ENCODE data around the gene VSIG2. TPM values are rescaled to one million over a fixed set of nuclear protein-coding genes. Genes with fewer than 3 reads are reported as not detected.

VSIG2 gene
- total RNA-seq (10 to 100 TPM in 1 of 7 donors, 1 to 10 TPM in 3, under 1 TPM in 2, not detected in 1; 0.38 to 27.1 (median 1.8) TPM), polyA plus RNA-seq (under 1 TPM; 0.30 to 0.48 TPM)
- long read RNA-seq, donor 1, partial matches to known transcripts, result 0 of 3 reads
- long read RNA-seq, donor 1, other reads (novel, unspliced or antisense), result 2 of 3 reads
- long read RNA-seq, donor 2, partial matches to known transcripts, result 0 of 1 reads
- long read RNA-seq, donor 2, other reads (novel, unspliced or antisense), result 0 of 1 reads
- long read RNA-seq, donor 3, partial matches to known transcripts, result 1 of 5 reads
- long read RNA-seq, donor 3, other reads (novel, unspliced or antisense), result 2 of 5 reads

- TF ChIP-seq CTCF (IDR thresholded peaks at IDR 0.05) (no peak), POLR2A (IDR thresholded peaks at IDR 0.05) (no peak), EP300 (IDR thresholded peaks at IDR 0.05) (no peak)
- no peak for DNase-seq
- Histone ChIP-seq H3K4me3 (peak within 1 kb of the TSS; percentile 1), H3K9me3 (no peaks in the 10 kb centered on the region), H3K36me3 (no peaks in the 10 kb centered on the region), H3K27ac (no peak within 1 kb of the TSS), H3K4me1 (ENCODE audit: insufficient read depth) (peaks cover 4% of the 10 kb centered on the region), H3K27me3 (no peaks in the 10 kb centered on the region)
- intact Hi-C loops (cut with DNase I), result no loop called here
- 9 to 27% (median 10%) methylated on average over 33 to 42 of the region's 42 CpGs for WGBS, 3 donors
Observed at GRCh38 chr11:124751741-124752470, at the start of gene VSIG2. Gene VSIG2, minus strand, starts transcription at chr11:124752255. Its CDS starts 118 bp downstream, at chr11:124752137.

GRCh38 chr11:124801014-124801413 lies 49.0 kb upstream of the VSIG2 start:
- WGBS, 3 donors, result 1 to 2% (median 2%) methylated on average over 8 of the region's 8 CpGs
- DNase-seq, result no peak
- Histone ChIP-seq H3K4me3 (peak overlapping the region; percentile 98), H3K27ac (peak overlapping the region in 1 of 2 donors; percentile 99), H3K9me3 (no peaks in the 10 kb centered on the region), H3K4me1 (ENCODE audit: insufficient read depth) (peaks cover 8% of the 10 kb centered on the region), H3K36me3 (no peaks in the 10 kb centered on the region), H3K27me3 (no peaks in the 10 kb centered on the region)
- TF ChIP-seq POLR2A (IDR thresholded peaks at IDR 0.05), result no peak
- no peak for TF ChIP-seq EP300 (IDR thresholded peaks at IDR 0.05)
- TF ChIP-seq CTCF (IDR thresholded peaks at IDR 0.05), result no peak
- intact Hi-C loops (cut with DNase I), result no loop called here

GRCh38 chr11:124800226-124800929 lies 48.3 kb upstream of the VSIG2 start, which contains the start of gene MSANTD2:
Gene MSANTD2, minus strand, starts transcription at chr11:124800406. Its CDS starts 26 bp downstream, at chr11:124800380.
- peak; percentile 78 to 89 (median 85) for DNase-seq
- no peaks in the 10 kb centered on the region for H3K27me3 ChIP-seq
- H3K27ac ChIP-seq, result peak within 1 kb of the TSS; percentile 92 to 99
- peaks cover 8% of the 10 kb centered on the region for H3K4me1 ChIP-seq (ENCODE audit: insufficient read depth)
- no peaks in the 10 kb centered on the region for H3K36me3 ChIP-seq
- no peaks in the 10 kb centered on the region for H3K9me3 ChIP-seq
- TF ChIP-seq CTCF (IDR thresholded peaks at IDR 0.05) (peak in 1 of 3 donors; percentile 6), EP300 (IDR thresholded peaks at IDR 0.05) (no peak), POLR2A (IDR thresholded peaks at IDR 0.05) (peak; percentile 86)
- intact Hi-C loops (cut with DNase I), result no loop called here
- H3K4me3 ChIP-seq, result peak within 1 kb of the TSS; percentile 98
- WGBS, 3 donors, result 0 to 1% (median 0%) methylated on average over 52 to 62 of the region's 62 CpGs
